Stimulated activated memory B cell treated with anti-CD40 and anti-IgM and Interleukin-4, amounts not matched to agents 10 μg/mL and 1 μg/mL and 100 μg/mL, for 72 hours (primary cell): ENCODE data around the gene TATDN2.

Source experiments
- ATAC-seq: fragments of 150-1000 bp; cut with Tn5 transposase; 2 replicates; pipeline ENCODE4 v1.10.0; 2021
- H3K27ac Mint-ChIP-seq: one replicate; pipeline ENCODE4 v1.8.0; 2022; ENCODE audit warnings: mild to moderate bottlenecking, mixed read lengths
- H3K27me3 Mint-ChIP-seq: one replicate; pipeline ENCODE4 v1.8.0; 2022; ENCODE audit warnings: mixed read lengths
- H3K36me3 Mint-ChIP-seq: one replicate; pipeline ENCODE4 v1.8.0; 2022; ENCODE audit warnings: mixed read lengths
- H3K4me1 Mint-ChIP-seq: one replicate; pipeline ENCODE4 v1.8.0; 2022; ENCODE audit warnings: mixed read lengths
- H3K4me3 Mint-ChIP-seq: one replicate; pipeline ENCODE4 v1.8.0; 2022; ENCODE audit warnings: mild to moderate bottlenecking, moderate library complexity, mixed read lengths
- H3K9me3 Mint-ChIP-seq: one replicate; pipeline ENCODE4 v1.8.0; 2022; ENCODE audit warnings: mixed read lengths

TATDN2 gene

DNA sequence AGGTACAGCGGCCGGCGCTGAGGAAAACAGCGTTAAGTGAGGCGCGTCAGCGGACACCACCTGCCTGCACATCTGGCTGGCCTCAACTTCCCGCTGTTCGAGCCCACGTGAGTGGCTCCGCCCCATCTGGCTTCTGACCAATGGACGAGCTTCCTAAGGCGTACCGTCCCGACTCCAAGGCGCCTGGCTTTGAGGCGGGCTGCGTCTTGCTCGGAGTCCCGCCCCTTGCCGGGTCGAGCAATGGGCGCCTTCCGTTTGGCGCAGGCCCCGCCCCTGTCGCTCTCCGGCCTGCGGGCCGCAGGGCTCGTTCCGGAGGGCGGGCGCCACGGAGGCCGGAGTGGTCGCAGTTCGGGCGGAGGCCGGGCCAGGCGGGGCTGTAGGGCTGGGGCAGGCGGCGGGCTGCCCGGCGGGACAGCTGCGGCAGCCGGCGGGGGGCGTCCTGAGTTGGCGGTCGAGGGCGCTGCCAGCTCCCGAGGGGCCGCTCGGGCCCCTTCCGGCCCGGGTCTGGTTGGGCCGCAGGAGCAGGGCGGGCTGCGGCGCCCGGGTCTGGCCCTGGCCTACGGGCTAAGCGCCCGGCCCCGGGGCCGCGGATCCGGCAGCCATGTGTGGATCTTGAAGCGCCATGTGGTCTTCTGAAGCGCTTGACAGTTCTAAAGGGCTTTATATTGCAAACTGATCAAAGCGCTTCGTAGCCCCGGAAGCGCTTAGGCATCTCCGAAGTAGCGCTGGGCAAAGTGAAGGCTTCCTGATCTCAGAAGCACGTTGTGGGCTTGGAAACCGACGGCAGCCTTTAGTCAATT, at the start of gene TATDN2:
TATDN2 (plus strand) TSS at position 276 of the 800 bp plus-strand sequence. CDS start 742 bp downstream, outside the sequence.
- Mint-ChIP-seq H3K4me3 (peak within 1 kb of the TSS; percentile 97), H3K36me3 (peaks cover 64% of the 10 kb centered on the region), H3K9me3 (peaks cover 13% of the 10 kb centered on the region), H3K4me1 (peaks cover 49% of the 10 kb centered on the region), H3K27ac (peak within 1 kb of the TSS; percentile 82), H3K27me3 (no peaks in the 10 kb centered on the region)
- peak; percentile 99 for ATAC-seq

DNA sequence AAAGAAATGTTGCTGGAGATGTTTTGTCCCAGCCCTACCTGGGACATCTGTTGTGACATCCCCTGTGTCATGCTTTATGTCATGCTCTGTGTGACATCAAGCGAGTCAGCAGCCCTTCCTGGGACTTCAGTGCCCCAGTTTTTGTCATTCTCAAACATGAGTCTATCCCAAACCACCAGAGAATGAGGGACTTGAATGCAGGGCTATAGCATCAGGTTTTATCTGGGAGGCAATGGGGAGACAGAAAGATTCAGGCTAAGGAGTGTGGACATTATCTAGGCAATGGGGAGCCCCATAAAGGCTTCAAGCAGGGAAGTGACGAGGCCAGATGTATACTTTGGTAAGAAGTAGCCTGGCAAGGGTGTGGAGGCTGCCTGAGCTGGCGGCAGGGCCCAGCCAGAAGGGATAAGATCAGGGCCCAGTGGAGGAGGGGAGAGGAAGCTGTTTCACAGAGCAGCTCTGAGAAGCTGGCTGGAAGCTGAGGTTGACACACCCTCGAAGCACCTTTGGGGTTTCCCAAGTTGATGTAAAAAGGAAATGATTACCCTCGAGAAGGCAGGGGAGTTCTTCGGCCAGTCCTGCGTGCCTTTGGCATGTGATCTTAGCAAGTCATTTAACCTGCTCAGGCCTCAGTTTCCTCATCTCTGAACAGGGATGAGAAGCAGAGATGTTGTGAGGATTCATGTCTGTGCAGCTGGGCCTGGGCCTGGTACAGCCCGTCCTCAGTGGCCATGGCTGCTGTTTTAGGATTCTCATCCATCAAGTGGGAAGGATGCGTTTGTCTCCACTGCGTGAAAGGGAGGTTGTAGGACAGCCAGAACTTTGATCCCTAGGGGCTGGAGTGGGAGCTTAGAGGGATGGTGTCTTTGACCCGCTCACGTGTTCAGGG, 49.3 kb upstream of the TATDN2 start:
- Mint-ChIP-seq H3K4me3 (peak overlapping the region; percentile 58), H3K4me1 (peaks cover 75% of the 10 kb centered on the region), H3K27me3 (no peaks in the 10 kb centered on the region), H3K36me3 (peaks cover 19% of the 10 kb centered on the region), H3K9me3 (no peaks in the 10 kb centered on the region), H3K27ac (peak overlapping the region; percentile 91)
- ATAC-seq = peak; percentile 88

- no peak for ATAC-seq
- H3K4me1 Mint-ChIP-seq = peaks cover 26% of the 10 kb centered on the region
- peak overlapping the region; percentile 44 for H3K27ac Mint-ChIP-seq
- H3K27me3 Mint-ChIP-seq = no peaks in the 10 kb centered on the region
- H3K4me3 Mint-ChIP-seq = no peak overlapping the region
- peaks cover 37% of the 10 kb centered on the region for H3K36me3 Mint-ChIP-seq
- no peaks in the 10 kb centered on the region for H3K9me3 Mint-ChIP-seq
These were observed 43.3 kb upstream of the TATDN2 start for GRCh38 chr3:10204921-10205320.

DNA sequence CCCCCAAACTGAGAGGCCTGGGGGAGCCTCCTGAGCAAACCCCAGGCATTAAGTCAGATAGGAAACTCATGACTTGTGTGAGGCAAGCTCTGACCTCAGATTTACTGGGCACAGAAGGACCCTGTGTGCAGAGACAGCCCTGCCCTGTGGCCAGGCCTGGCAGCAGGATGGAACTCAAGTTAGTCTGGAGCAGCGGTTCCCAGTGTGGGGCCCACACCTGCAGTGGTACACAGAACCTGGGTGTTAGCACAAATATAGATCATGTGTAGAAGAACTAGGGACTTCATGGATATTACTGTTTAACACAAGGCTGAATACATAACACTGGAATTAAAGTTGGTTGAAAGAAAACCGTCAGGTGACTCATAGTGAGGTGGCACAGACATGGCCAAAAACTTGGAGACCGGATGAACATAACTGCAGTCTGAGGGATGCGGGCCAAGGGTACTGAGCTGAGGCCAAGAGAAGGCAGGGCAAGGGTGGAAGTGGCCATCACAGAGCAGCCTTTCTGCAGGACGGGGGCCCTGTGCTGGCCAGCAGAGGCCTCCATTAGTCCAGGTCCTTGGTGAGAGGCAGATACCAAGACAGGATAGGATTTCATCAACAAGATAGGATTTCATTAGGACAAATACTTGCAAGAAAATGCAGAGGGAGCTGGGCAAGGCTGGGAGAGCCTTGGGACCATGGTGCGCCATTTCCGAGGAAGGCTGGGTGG, 42.7 kb upstream of the TATDN2 start:
- Mint-ChIP-seq H3K36me3 (peaks cover 35% of the 10 kb centered on the region), H3K27ac (peak overlapping the region; percentile 44), H3K4me3 (no peak overlapping the region), H3K4me1 (peaks cover 24% of the 10 kb centered on the region), H3K9me3 (no peaks in the 10 kb centered on the region), H3K27me3 (no peaks in the 10 kb centered on the region)
- no peak for ATAC-seq

DNA sequence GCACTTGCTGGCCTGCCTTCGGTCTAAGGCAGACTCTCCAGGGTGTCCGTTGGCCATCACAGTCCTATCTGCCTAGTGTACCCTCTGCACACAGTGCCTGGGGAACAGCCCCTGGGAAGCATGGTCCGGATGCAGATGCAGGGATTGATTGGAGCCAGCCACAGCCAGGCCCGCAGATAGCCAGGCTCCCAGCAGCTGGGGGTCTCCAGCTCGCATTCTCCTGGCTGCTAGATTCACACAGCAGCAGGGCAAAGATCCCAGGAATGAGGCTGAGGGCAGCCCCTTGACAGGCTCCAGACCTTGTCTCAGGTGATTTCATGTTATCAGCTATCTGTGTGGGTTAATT, 42.1 kb upstream of the TATDN2 start:
- no peak for ATAC-seq
- Mint-ChIP-seq H3K4me3 (no peak overlapping the region), H3K27me3 (no peaks in the 10 kb centered on the region), H3K4me1 (peaks cover 22% of the 10 kb centered on the region), H3K27ac (no peak overlapping the region), H3K36me3 (peaks cover 30% of the 10 kb centered on the region), H3K9me3 (no peaks in the 10 kb centered on the region)

- peaks cover 53% of the 10 kb centered on the region for H3K4me1 Mint-ChIP-seq
- H3K4me3 Mint-ChIP-seq = peak overlapping the region; percentile 54
- no peaks in the 10 kb centered on the region for H3K27me3 Mint-ChIP-seq
- ATAC-seq = peak; percentile 93
- peaks cover 9% of the 10 kb centered on the region for H3K9me3 Mint-ChIP-seq
- peak overlapping the region; percentile 85 for H3K27ac Mint-ChIP-seq
- peaks cover 52% of the 10 kb centered on the region for H3K36me3 Mint-ChIP-seq
These were observed 35.0 kb upstream of the TATDN2 start for GRCh38 chr3:10213156-10213792.

- Mint-ChIP-seq H3K9me3 (peaks cover 9% of the 10 kb centered on the region), H3K4me3 (no peak overlapping the region), H3K27ac (peak overlapping the region; percentile 45), H3K27me3 (no peaks in the 10 kb centered on the region), H3K36me3 (peaks cover 54% of the 10 kb centered on the region), H3K4me1 (peaks cover 60% of the 10 kb centered on the region)
- no peak for ATAC-seq
These were observed 32.5 kb upstream of the TATDN2 start for GRCh38 chr3:10215578-10216368.

GRCh38 chr3:10217359-10217758, 30.9 kb upstream of the TATDN2 start:
- Mint-ChIP-seq H3K36me3 (peaks cover 58% of the 10 kb centered on the region), H3K4me1 (peaks cover 57% of the 10 kb centered on the region), H3K4me3 (no peak overlapping the region), H3K27me3 (no peaks in the 10 kb centered on the region), H3K27ac (no peak overlapping the region), H3K9me3 (peaks cover 9% of the 10 kb centered on the region)
- ATAC-seq = no peak

DNA sequence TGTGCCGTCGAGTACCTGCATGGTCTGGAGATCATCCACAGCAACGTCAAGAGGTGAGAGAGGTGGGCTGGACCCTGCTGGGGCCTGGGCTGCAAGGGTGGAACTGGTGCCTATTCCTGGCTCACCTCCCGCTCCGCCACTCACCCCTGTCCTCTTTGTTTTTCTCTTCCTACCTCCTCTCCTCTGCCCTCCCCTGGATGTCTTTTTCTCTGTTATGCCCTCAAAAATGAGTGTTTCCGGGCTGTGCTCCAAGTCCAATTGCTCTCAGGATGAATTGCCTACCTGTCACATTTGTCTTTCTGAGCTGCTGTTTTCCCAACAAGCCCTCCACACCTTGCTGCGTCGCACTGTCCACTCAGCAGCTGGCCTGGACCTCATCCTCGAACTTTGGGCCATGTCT, 28.5 kb upstream of the TATDN2 start:
- peaks cover 57% of the 10 kb centered on the region for H3K36me3 Mint-ChIP-seq

GRCh38 chr3:10223676-10224639, 24.3 kb upstream of the TATDN2 start:
- Mint-ChIP-seq H3K9me3 (peaks cover 3% of the 10 kb centered on the region), H3K27ac (peak overlapping the region; percentile 85), H3K27me3 (no peaks in the 10 kb centered on the region), H3K4me1 (peaks cover 78% of the 10 kb centered on the region), H3K36me3 (peaks cover 39% of the 10 kb centered on the region), H3K4me3 (no peak overlapping the region)
- ATAC-seq = peak; percentile 87

More for the DNA sequence above, 28.5 kb upstream of the TATDN2 start:
- H3K4me3 Mint-ChIP-seq = no peak overlapping the region
- H3K27ac Mint-ChIP-seq = peak overlapping the region; percentile 85
- no peaks in the 10 kb centered on the region for H3K27me3 Mint-ChIP-seq
- peaks cover 60% of the 10 kb centered on the region for H3K4me1 Mint-ChIP-seq
- peaks cover 11% of the 10 kb centered on the region for H3K9me3 Mint-ChIP-seq
- ATAC-seq = no peak

GRCh38 chr3:10224794-10225665, 23.2 kb upstream of the TATDN2 start:
- H3K36me3 Mint-ChIP-seq = peaks cover 38% of the 10 kb centered on the region
- no peaks in the 10 kb centered on the region for H3K27me3 Mint-ChIP-seq
- peak overlapping the region; percentile 62 for H3K4me3 Mint-ChIP-seq
- H3K9me3 Mint-ChIP-seq = peaks cover 3% of the 10 kb centered on the region
- peak; percentile 65 for ATAC-seq
- H3K4me1 Mint-ChIP-seq = peaks cover 72% of the 10 kb centered on the region
- H3K27ac Mint-ChIP-seq = peak overlapping the region; percentile 85

DNA sequence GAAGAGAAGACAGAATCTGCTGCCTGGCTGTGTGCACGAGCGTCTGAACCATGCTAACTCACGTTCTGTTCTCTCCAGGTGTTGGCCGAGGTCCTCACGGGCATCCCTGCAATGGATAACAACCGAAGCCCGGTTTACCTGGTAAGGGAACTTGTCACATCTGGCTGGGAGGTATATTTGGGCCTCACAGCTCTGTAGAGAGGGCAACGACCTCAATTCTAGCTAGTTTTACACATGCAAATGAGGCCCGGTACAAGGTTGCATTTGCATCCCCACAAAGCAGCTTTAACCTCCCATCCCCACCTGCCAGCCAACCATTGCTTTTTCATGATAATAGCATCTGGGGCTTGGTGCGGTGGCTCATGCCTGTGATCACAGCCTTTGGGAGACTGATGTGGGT, 22.0 kb upstream of the TATDN2 start:
- H3K4me1 Mint-ChIP-seq = peaks cover 59% of the 10 kb centered on the region
- H3K36me3 Mint-ChIP-seq = peaks cover 30% of the 10 kb centered on the region
- peak overlapping the region; percentile 42 for H3K27ac Mint-ChIP-seq
- H3K4me3 Mint-ChIP-seq = no peak overlapping the region
- H3K9me3 Mint-ChIP-seq = peaks cover 3% of the 10 kb centered on the region
- ATAC-seq = peak; percentile 62
- no peaks in the 10 kb centered on the region for H3K27me3 Mint-ChIP-seq
